KMS-11 (cell line): ENCODE results near the gene FLRT1.

Experiments
- H2AFZ ChIP-seq: fragments of 200-600 bp; sonication (generic); 2 replicates; pipeline ENCODE4 v1.6.1; 2016; ENCODE audit warnings: antibody characterized with exemption, mixed run types, low read depth
- H3K27ac ChIP-seq: fragments of 200-600 bp; sonication (generic); 2 replicates; pipeline ENCODE4 v1.6.1; 2016; ENCODE audit warnings: mild to moderate bottlenecking, mixed run types
- H3K27me3 ChIP-seq: fragments of 200-600 bp; sonication (generic); 2 replicates; pipeline ENCODE4 v1.6.1; 2017; ENCODE audit warnings: mild to moderate bottlenecking, low read depth, mixed run types, moderate library complexity; ENCODE audit not compliant: insufficient read depth
- H3K36me3 ChIP-seq: fragments of 200-600 bp; sonication (generic); 2 replicates; pipeline ENCODE4 v1.6.1; 2017; ENCODE audit warnings: mild to moderate bottlenecking, mixed run types; ENCODE audit not compliant: insufficient read depth
- H3K4me1 ChIP-seq: fragments of 200-600 bp; sonication (generic); 2 replicates; pipeline ENCODE4 v1.6.1; 2016; ENCODE audit warnings: mild to moderate bottlenecking, low read depth, mixed run types; ENCODE audit not compliant: poor library complexity, severe bottlenecking
- H3K4me2 ChIP-seq: fragments of 200-600 bp; sonication (generic); 2 replicates; pipeline ENCODE4 v1.7.0; 2016; ENCODE audit warnings: mild to moderate bottlenecking, mixed run types
- H3K4me3 ChIP-seq: fragments of 200-600 bp; sonication (generic); IDR thresholded peaks from 2 replicates; pipeline ENCODE4 v1.6.1; 2017; ENCODE audit warnings: low read depth, low read length, mixed read lengths; ENCODE audit not compliant: insufficient read depth
- H3K79me2 ChIP-seq: fragments of 200-600 bp; sonication (generic); 2 replicates; pipeline ENCODE4 v1.6.1; 2016; ENCODE audit warnings: low read depth, mixed run types; ENCODE audit not compliant: insufficient read depth
- H3K9ac ChIP-seq: fragments of 200-600 bp; sonication (generic); 2 replicates; pipeline ENCODE4 v1.6.1; 2016; ENCODE audit warnings: mild to moderate bottlenecking, mixed run types
- H4K20me1 ChIP-seq: fragments of 200-600 bp; sonication (generic); 2 replicates; pipeline ENCODE4 v1.6.1; 2016; ENCODE audit warnings: mild to moderate bottlenecking, mixed run types; ENCODE audit not compliant: insufficient read depth
- CTCF ChIP-seq: fragments of 200-600 bp; sonication (generic); conservative IDR thresholded peaks from 2 replicates; pipeline ENCODE4 v1.6.1; 2017; ENCODE audit warnings: low read depth, mild to moderate bottlenecking, antibody characterized with exemption, low read length, moderate library complexity, mixed read lengths

Gene FLRT1

GRCh38 chr11:64023712-64024710, 11.7 kb upstream of the FLRT1 start:
- no peak overlapping the region for H3K9ac ChIP-seq
- no peaks in the 10 kb centered on the region for H3K27me3 ChIP-seq
- no peak overlapping the region for H3K27ac ChIP-seq
- no peaks in the 10 kb centered on the region for H3K36me3 ChIP-seq
- peaks cover 11% of the 10 kb centered on the region for H3K4me1 ChIP-seq
- H4K20me1 ChIP-seq = no peaks in the 10 kb centered on the region
- no peak overlapping the region for H2AFZ ChIP-seq
- TF ChIP-seq CTCF = no peak
- H3K79me2 ChIP-seq = no peaks in the 10 kb centered on the region
- no peak overlapping the region for H3K4me3 ChIP-seq
- H3K4me2 ChIP-seq = no peak overlapping the region

GRCh38 chr11:64025205-64025604, 10.5 kb upstream of the FLRT1 start:
- no peaks in the 10 kb centered on the region for H3K36me3 ChIP-seq
- H2AFZ ChIP-seq = no peak overlapping the region
- no peak overlapping the region for H3K4me2 ChIP-seq
- no peaks in the 10 kb centered on the region for H3K79me2 ChIP-seq
- H3K4me3 ChIP-seq = no peak overlapping the region
- H3K9ac ChIP-seq = no peak overlapping the region
- H3K4me1 ChIP-seq = peaks cover 11% of the 10 kb centered on the region
- H3K27me3 ChIP-seq = no peaks in the 10 kb centered on the region
- H4K20me1 ChIP-seq = no peaks in the 10 kb centered on the region
- H3K27ac ChIP-seq = no peak overlapping the region
- TF ChIP-seq CTCF = no peak

- Histone ChIP-seq H3K4me3 (no peak overlapping the region), H2AFZ (no peak overlapping the region), H3K4me2 (no peak overlapping the region), H3K4me1 (peaks cover 11% of the 10 kb centered on the region), H3K27me3 (no peaks in the 10 kb centered on the region), H3K9ac (no peak overlapping the region), H3K79me2 (no peaks in the 10 kb centered on the region), H4K20me1 (no peaks in the 10 kb centered on the region), H3K36me3 (no peaks in the 10 kb centered on the region), H3K27ac (no peak overlapping the region)
- no peak for TF ChIP-seq CTCF
These were observed 9.0 kb upstream of the FLRT1 start for GRCh38 chr11:64026575-64027205.

- H3K79me2 ChIP-seq = no peaks in the 10 kb centered on the region
- TF ChIP-seq CTCF = no peak
- H3K4me2 ChIP-seq = no peak overlapping the region
- no peaks in the 10 kb centered on the region for H3K36me3 ChIP-seq
- no peak overlapping the region for H3K27ac ChIP-seq
- no peaks in the 10 kb centered on the region for H4K20me1 ChIP-seq
- no peak overlapping the region for H3K4me3 ChIP-seq
- no peak overlapping the region for H3K9ac ChIP-seq
- H2AFZ ChIP-seq = no peak overlapping the region
- no peaks in the 10 kb centered on the region for H3K27me3 ChIP-seq
- peaks cover 11% of the 10 kb centered on the region for H3K4me1 ChIP-seq
These were observed 7.9 kb upstream of the FLRT1 start for GRCh38 chr11:64027651-64028397.
